HG03139 (cell line): ENCODE measurements around the gene GPR143.

ENCODE experiments used
- ATAC-seq: cut with Tn5 transposase; IDR thresholded peaks from one replicate; pipeline ENCODE4 v1.9.1; 2021; ENCODE audit not compliant: unreplicated experiment

The GPR143 gene

GRCh38 chrX:9676738-9677097 is 88.9 kb downstream of the GPR143 start:
- no peak for ATAC-seq

- no peak for ATAC-seq
These were observed 89.3 kb downstream of the GPR143 start for GRCh38 chrX:9676306-9676705.
